ENCODE results near the gene CSF1.

DNA sequence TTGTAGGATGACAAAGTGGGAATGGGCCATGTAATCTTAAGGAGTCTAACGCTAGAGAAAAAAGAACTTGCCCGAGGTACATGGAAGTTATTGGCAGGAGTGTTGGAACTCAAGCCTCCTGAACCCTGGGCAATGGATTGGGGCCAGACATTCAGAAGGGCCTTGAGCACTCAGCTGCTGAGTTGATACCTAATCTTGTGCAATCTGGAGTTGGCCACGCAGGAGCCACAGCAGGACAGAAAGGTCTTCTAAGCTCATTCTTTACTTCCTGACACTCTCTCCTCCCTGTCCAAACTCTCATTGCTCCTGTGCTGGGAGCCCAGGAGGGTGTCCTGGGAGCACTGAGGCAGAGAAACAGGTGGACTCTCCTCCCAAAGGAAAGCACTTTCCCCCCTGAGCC lies 25.1 kb upstream of the CSF1 start:
- TF ChIP-seq, protein P1, sequence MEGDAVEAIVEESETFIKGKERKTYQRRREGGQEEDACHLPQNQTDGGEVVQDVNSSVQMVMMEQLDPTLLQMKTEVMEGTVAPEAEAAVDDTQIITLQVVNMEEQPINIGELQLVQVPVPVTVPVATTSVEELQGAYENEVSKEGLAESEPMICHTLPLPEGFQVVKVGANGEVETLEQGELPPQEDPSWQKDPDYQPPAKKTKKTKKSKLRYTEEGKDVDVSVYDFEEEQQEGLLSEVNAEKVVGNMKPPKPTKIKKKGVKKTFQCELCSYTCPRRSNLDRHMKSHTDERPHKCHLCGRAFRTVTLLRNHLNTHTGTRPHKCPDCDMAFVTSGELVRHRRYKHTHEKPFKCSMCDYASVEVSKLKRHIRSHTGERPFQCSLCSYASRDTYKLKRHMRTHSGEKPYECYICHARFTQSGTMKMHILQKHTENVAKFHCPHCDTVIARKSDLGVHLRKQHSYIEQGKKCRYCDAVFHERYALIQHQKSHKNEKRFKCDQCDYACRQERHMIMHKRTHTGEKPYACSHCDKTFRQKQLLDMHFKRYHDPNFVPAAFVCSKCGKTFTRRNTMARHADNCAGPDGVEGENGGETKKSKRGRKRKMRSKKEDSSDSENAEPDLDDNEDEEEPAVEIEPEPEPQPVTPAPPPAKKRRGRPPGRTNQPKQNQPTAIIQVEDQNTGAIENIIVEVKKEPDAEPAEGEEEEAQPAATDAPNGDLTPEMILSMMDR (optimal IDR thresholded peaks at IDR 0.05 in 1 of 3, IDR thresholded peaks at IDR 0.05 in 1 of 3, conservative IDR thresholded peaks at IDR 0.05 in 1 of 3; ENCODE audit: extremely low read depth in 1 of 3, insufficient read depth in 2 of 3, low read length in 3 of 3), result no peak
- TF ChIP-seq EZH2 (IDR thresholded peaks at IDR 0.05; ENCODE audit: low read length), result no peak

All from keratinocyte (primary cell).